Measurements from ENCODE around the gene AASS.

The AASS gene

GRCh38 chr7:122038134-122038533 lies 105.9 kb downstream of the AASS start:
- no peak for DNase-seq (ENCODE audit: extremely low read depth, low read depth)
- no peak overlapping the region for H3K4me3 ChIP-seq (replicated peaks; ENCODE audit: low read depth, low read length)
- no peak for TF ChIP-seq CTCF (IDR thresholded peaks at IDR 0.05; ENCODE audit: low read depth, low read length, missing control alignments)

- no peak for TF ChIP-seq CTCF (IDR thresholded peaks at IDR 0.05; ENCODE audit: low read depth, low read length, missing control alignments)
- no peak for DNase-seq (ENCODE audit: extremely low read depth, low read depth)
- H3K4me3 ChIP-seq (replicated peaks; ENCODE audit: low read depth, low read length): no peak overlapping the region
Observed at GRCh38 chr7:122035876-122036275, 108.2 kb downstream of the AASS start.

GRCh38 chr7:122033641-122034040 lies 110.4 kb downstream of the AASS start:
- no peak for DNase-seq (ENCODE audit: extremely low read depth, low read depth)
- no peak for TF ChIP-seq CTCF (IDR thresholded peaks at IDR 0.05; ENCODE audit: low read depth, low read length, missing control alignments)
- no peak overlapping the region for H3K4me3 ChIP-seq (replicated peaks; ENCODE audit: low read depth, low read length)

GRCh38 chr7:122027058-122027457 lies 117.0 kb downstream of the AASS start:
- H3K4me3 ChIP-seq (replicated peaks; ENCODE audit: low read depth, low read length): no peak overlapping the region
- no peak for TF ChIP-seq CTCF (IDR thresholded peaks at IDR 0.05; ENCODE audit: low read depth, low read length, missing control alignments)
- DNase-seq (ENCODE audit: extremely low read depth, low read depth): no peak

Data from HFF-Myc (cell line).